Hepatocyte (in vitro differentiated cells): ENCODE results near the gene GRM8.

Experiments
- CTCF ChIP-seq: fragments of 200-600 bp; sonication (generic); IDR thresholded peaks from 2 replicates; pipeline ENCODE4 v1.5.1; 2016; ENCODE audit warnings: antibody characterized with exemption, mild to moderate bottlenecking; ENCODE audit not compliant: poor library complexity
- EZH2 ChIP-seq: fragments of 200-600 bp; sonication (generic); IDR thresholded peaks from 2 replicates; pipeline ENCODE4 v1.6.1; 2016; ENCODE audit warnings: antibody characterized with exemption, mild to moderate bottlenecking, borderline replicate concordance
- EZH2phosphoT487 ChIP-seq: fragments of 200-600 bp; sonication (generic); IDR thresholded peaks from one replicate; pipeline ENCODE4 v1.6.1; 2018; ENCODE audit warnings: antibody characterized with exemption, mild to moderate bottlenecking, low read depth, moderate library complexity; ENCODE audit not compliant: unreplicated experiment, severe bottlenecking

GRCh38 chr7:126720232-126720631, 532.5 kb downstream of the GRM8 start:
- TF ChIP-seq CTCF (no peak), EZH2phosphoT487 (no peak), EZH2 (no peak)
